GM10266 (cell line): ENCODE measurements around the gene CNTN4.

ENCODE experiments used
- DNase-seq: peaks from one replicate; pipeline ENCODE4 v3.0.0; 2012; ENCODE audit errors: extremely low spot score
- TF ChIP-seq, protein P1 (sequence below): IDR thresholded peaks from 2 replicates; pipeline ENCODE4 v1.5.1; 2012; ENCODE audit warnings: mild to moderate bottlenecking, low read depth; ENCODE audit not compliant: control insufficient read depth, insufficient read depth; ENCODE audit errors: missing control alignments

CNTN4 gene

DNA sequence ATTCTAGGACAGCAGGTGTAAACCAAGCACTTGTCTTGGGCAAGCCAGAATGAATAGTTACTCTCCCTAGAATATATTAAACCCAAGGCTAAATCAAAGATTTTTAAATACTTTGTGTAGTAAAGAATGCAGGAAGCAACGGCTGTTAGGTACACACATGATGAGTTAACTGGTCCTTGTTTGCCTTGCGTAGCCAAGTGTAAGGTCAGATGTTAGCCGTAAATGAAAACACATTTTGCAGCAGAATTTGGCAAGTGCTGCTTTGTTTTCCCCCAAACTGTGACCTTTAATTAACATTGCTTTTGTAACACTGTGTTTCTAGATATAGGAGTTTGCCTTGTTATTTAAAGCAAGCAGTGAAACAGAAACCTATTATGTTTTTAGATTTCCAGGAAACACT, 642.9 kb downstream of the CNTN4 start:
- DNase-seq = no peak
- TF ChIP-seq, protein P1, sequence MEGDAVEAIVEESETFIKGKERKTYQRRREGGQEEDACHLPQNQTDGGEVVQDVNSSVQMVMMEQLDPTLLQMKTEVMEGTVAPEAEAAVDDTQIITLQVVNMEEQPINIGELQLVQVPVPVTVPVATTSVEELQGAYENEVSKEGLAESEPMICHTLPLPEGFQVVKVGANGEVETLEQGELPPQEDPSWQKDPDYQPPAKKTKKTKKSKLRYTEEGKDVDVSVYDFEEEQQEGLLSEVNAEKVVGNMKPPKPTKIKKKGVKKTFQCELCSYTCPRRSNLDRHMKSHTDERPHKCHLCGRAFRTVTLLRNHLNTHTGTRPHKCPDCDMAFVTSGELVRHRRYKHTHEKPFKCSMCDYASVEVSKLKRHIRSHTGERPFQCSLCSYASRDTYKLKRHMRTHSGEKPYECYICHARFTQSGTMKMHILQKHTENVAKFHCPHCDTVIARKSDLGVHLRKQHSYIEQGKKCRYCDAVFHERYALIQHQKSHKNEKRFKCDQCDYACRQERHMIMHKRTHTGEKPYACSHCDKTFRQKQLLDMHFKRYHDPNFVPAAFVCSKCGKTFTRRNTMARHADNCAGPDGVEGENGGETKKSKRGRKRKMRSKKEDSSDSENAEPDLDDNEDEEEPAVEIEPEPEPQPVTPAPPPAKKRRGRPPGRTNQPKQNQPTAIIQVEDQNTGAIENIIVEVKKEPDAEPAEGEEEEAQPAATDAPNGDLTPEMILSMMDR = no peak

DNA sequence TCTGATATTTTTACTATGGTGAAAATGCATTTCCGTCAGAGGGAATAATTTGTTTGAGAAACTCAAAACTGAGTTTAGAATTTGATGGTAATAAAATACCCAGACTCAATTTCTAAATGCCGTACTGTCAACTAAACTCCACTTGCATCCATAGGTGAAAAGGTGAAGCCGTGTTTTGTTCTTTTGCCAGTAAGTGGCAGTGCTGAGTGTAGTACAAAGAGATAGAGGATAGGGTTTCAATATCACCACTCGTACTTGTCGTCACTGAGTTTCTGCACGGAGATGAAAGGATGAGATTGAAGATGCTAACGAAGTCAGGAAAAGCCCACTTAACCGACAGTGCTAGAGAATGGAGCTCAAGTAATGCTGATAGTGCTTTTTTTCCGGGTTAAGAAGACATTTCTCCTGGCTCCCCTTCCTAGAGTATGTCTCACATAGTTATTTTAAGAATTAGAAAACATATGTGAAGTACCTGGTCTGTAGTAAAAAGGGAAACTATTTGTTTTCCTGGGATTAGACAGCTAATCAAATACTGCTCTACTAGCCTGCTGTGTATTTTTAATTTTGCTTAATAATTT, 666.4 kb downstream of the CNTN4 start:
- no peak for DNase-seq
- TF ChIP-seq, protein P1 = peak; percentile 22

DNA sequence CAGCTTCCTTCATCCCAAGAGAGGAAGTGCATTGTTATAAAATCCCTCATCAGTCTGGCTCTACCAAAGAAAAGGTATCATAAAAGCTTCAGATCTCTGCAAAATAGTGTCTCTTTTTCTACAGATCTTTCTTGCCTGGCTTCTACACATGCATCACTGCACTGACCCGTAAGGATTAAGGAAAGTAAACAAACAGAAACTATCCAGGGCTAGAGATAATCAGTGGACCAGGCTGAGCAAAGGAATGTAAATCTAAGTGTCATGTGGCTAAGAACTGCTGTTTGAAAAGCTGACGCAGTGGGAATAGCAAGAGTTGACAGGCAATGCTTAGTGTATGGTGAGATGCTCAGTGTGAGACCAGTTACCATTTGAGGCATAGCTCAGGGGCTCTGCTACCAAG, 671.8 kb downstream of the CNTN4 start:
- TF ChIP-seq, protein P1 = no peak
- no peak for DNase-seq

GRCh38 chr3:2771193-2771592, 672.5 kb downstream of the CNTN4 start:
- no peak for DNase-seq
- TF ChIP-seq, protein P1 = no peak

DNA sequence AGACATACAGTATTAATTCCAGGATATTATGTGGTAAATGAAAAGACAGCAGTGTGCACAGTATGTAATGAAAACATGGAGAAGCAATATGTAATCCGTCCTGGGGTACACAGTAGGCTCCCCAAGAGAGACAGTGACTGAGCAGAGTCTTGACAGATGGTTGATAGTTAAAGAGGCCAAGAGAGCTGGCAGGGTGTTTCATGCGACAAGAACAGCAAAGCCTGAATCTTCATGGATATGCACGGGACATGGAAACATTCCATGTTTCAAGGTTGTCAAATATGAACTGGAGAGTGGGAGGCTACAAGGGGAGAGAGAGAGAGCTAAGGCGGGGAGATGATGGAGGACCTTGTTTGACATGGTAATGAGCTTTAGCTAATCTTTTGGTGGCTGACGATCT, 673.1 kb downstream of the CNTN4 start:
- TF ChIP-seq, protein P1 = no peak
- no peak for DNase-seq

DNA sequence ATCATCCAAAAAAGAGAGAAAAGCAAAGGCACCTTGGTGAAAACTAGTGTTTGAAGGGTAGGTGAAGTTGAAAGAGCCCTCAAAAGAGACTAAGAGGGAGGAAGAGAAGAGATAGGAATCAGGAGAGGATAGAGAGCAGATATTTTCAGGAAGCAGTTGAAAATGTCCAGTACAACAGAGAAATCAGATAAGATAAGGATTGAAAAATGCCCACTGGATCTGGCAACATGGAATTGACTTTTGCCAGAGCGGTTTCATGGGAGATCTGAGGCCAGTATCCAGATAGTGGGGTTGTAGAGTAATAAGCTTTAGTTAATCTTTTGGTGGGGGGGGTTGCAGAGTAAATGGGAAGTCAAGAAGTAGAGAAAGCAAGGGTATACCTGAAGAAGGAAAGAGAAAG, 674.1 kb downstream of the CNTN4 start:
- TF ChIP-seq, protein P1 = no peak

DNA sequence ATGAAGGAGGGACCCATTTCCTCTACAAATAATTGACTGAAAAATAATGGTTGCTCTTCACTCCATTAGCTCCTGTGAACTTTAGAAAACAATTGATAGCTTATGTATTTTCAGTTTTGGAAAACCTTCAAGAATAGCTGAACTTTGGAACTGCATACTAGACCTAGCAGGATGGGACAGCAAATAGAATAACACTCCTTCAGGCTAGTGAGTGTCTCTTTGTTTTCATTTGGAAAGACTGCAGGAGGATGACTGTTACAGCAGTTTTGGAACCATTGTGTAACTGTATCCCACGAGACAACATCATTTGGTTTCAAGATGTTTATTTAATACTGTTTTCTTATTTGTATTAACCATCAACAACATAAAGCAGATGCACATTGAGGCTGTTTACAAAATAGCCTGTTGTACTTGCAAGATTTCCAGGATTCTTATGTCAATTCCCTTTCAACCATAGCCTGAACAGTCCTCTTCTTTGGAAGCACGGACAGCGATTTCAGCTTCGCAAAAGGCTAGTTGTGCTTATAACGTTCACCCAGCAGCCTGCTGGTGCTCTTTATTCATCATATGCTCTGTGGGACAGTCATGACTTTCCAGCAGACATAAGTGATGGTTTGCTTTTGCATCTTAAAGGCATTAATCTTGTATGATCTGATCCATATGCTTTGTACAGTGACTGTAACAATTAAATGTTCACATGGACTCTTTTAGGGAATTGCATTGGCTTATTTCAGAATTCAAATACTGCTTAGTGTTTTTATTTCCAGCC, 676.0 kb downstream of the CNTN4 start:
- DNase-seq = no peak
- TF ChIP-seq, protein P1 = no peak

More for the DNA sequence above, 674.1 kb downstream of the CNTN4 start:
- no peak for DNase-seq
